WTC11 (cell line): ENCODE results near the gene ZNF579.

ENCODE experiments used
- ATF2 ChIP-seq: sonication (generic); formaldehyde crosslinking; IDR thresholded peaks from 2 replicates; pipeline ENCODE4 v1.8.1; 2022; ENCODE audit warnings: low read depth, missing genetic modification reagents, borderline replicate concordance
- CTCF ChIP-seq: fragments of 200-600 bp; IDR thresholded peaks from 2 replicates; pipeline ENCODE4 v1.8.0; 2022; ENCODE audit warnings: antibody characterized with exemption

GRCh38 chr19:55613396-55613795 lies 32.7 kb upstream of the ZNF579 start:
- TF ChIP-seq ATF2 (no peak), CTCF (no peak)
